IgD-negative memory B cell (primary cell): ENCODE measurements around the gene SLC38A3. TPM values are rescaled to one million over a fixed set of nuclear protein-coding genes. Genes with fewer than 3 reads are reported as not detected.

ENCODE experiments used
- H3K27ac Mint-ChIP-seq, 3 donors: one replicate each; pipeline ENCODE4 v1.8.0; 2020 to 2022; ENCODE audit warnings: mild to moderate bottlenecking in 3 of 3, mixed read lengths in 3 of 3, moderate library complexity in 1 of 3
- H3K27me3 Mint-ChIP-seq: one replicate; pipeline ENCODE4 v1.8.0; 2021; ENCODE audit warnings: mixed read lengths
- H3K36me3 Mint-ChIP-seq: one replicate; pipeline ENCODE4 v1.8.0; 2020; ENCODE audit warnings: mild to moderate bottlenecking, mixed read lengths
- H3K4me1 Mint-ChIP-seq, 3 donors: one replicate each; pipeline ENCODE4 v1.8.0; 2020 to 2022; ENCODE audit warnings: mixed read lengths in 3 of 3, mild to moderate bottlenecking in 1 of 3
- H3K4me3 Mint-ChIP-seq, 4 donors: one replicate each; pipeline ENCODE4 v1.8.0; 2020 to 2022; ENCODE audit warnings: mild to moderate bottlenecking in 4 of 4, mixed read lengths in 4 of 4, moderate library complexity in 3 of 4
- H3K9me3 Mint-ChIP-seq, 3 donors: one replicate each; pipeline ENCODE4 v1.8.0; 2020 to 2021; ENCODE audit warnings: mixed read lengths in 3 of 3, mild to moderate bottlenecking in 1 of 3
- polyA plus RNA-seq: library from polyadenylated mRNA; unstranded; fragments of 300-500 nt; fragmentation: Illumina TruSeq; gene quantifications from one replicate; pipeline ENCODE4 v1.2.3, GENCODE V29; 2021

Gene SLC38A3
- polyA plus RNA-seq, 1 donor from 2014 or later = not detected

DNA sequence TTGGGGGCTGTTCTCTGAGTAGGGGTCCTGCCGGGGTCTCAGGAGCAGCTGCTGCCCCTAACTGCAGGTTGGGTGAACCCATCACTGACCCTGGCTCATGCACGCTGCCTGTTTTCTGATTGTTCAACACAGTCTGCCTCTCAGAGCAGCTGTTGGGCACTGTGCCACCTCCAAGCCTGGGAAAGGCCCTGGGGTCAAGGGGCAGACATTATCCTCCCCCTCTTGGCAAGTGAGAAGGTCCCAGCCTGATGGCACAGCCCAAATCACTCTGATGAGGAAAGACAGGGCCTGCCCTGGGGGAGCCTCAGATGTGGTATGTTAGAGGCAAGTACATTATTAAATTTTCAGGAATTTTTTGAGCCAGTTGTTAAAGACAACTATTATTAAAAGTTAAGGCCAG lies 27.7 kb upstream of the SLC38A3 start:
- peaks cover 0 to 3% (median 2%) of the 10 kb centered on the region in 3 donors for H3K4me1 Mint-ChIP-seq
- H3K36me3 Mint-ChIP-seq = no peaks in the 10 kb centered on the region
- no peak overlapping the region for H3K27ac Mint-ChIP-seq
- no peak overlapping the region for H3K4me3 Mint-ChIP-seq
- H3K9me3 Mint-ChIP-seq = no peaks in the 10 kb centered on the region
- H3K27me3 Mint-ChIP-seq = no peaks in the 10 kb centered on the region

DNA sequence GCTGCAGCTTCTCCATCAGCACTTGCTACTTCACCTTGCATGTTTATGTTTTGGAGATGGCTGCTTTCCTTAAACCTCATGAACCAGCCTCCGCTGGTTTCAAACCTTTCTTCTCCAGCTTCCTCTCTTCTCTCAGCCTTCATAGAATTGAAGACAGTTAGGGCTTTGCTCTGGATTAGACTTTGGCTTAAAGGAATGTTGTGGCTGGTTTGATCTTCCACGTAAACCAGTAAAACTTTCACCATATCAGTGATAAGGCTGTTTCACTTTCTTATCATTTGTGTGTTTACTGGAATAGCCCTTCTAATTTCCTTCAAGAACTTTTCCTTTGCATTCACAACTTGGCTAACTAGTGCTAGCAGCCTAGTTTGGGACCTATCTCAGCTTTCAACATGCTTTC lies 25.4 kb upstream of the SLC38A3 start:
- no peaks in the 10 kb centered on the region for H3K9me3 Mint-ChIP-seq
- H3K4me3 Mint-ChIP-seq = no peak overlapping the region
- peaks cover 0 to 2% (median 0%) of the 10 kb centered on the region in 3 donors for H3K4me1 Mint-ChIP-seq
- H3K27me3 Mint-ChIP-seq = no peaks in the 10 kb centered on the region
- no peak overlapping the region for H3K27ac Mint-ChIP-seq
- H3K36me3 Mint-ChIP-seq = no peaks in the 10 kb centered on the region

GRCh38 chr3:50181985-50182384 lies 23.1 kb upstream of the SLC38A3 start:
- no peak overlapping the region for H3K4me3 Mint-ChIP-seq
- H3K4me1 Mint-ChIP-seq = peaks cover 0 to 2% (median 0%) of the 10 kb centered on the region in 3 donors
- H3K27ac Mint-ChIP-seq = no peak overlapping the region
- H3K27me3 Mint-ChIP-seq = no peaks in the 10 kb centered on the region
- H3K9me3 Mint-ChIP-seq = no peaks in the 10 kb centered on the region
- no peaks in the 10 kb centered on the region for H3K36me3 Mint-ChIP-seq

DNA sequence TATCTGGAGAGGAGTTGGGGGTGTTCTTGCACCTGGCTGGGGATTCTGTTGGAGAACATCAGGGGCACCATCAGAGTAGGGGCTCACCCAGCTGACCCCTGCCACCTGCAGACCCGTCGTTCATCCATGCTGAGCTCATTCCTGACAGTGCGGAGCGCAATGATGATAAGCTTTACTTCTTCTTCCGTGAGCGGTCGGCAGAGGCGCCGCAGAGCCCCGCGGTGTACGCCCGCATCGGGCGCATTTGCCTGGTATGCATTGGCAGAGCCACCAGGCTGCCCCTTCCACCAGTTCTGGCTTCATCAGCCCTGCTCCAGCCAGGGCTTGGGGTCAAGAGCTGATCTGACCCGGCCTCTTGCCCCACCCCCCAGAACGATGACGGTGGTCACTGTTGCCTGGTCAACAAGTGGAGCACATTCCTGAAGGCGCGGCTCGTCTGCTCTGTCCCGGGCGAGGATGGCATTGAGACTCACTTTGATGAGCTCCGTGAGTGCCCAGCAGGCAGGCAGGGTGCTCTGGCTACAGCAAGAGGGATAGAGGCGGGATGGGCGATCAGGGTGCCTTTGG lies 22.5 kb upstream of the SLC38A3 start:
- Mint-ChIP-seq H3K4me1 (peaks cover 0 to 2% (median 0%) of the 10 kb centered on the region in 3 donors), H3K9me3 (no peaks in the 10 kb centered on the region), H3K27ac (no peak overlapping the region), H3K4me3 (no peak overlapping the region), H3K36me3 (no peaks in the 10 kb centered on the region), H3K27me3 (no peaks in the 10 kb centered on the region)

DNA sequence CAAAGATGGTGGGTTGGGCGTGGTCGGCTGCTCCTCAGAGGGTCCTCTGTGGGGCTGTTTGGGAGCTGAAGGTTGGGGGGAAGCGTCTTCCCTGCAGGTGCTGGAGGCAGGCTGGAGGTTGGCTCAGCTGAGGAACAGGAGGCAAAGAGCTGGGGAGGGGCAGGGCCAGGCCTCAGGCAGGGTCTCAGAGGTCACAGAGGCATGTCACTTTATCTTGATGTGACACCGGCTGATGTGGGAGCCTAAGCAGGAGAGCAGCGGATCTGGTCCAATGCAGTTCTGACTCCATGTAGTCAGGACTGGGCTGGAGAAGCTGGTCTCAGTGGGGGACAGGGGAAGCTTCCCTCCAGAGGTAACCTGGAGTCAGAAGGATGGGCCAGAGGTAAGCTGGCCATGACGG lies 21.3 kb upstream of the SLC38A3 start:
- H3K4me3 Mint-ChIP-seq = no peak overlapping the region
- no peak overlapping the region for H3K27ac Mint-ChIP-seq
- H3K9me3 Mint-ChIP-seq = no peaks in the 10 kb centered on the region
- H3K4me1 Mint-ChIP-seq = peaks cover 0 to 2% (median 0%) of the 10 kb centered on the region in 3 donors
- no peaks in the 10 kb centered on the region for H3K36me3 Mint-ChIP-seq
- no peaks in the 10 kb centered on the region for H3K27me3 Mint-ChIP-seq

GRCh38 chr3:50184242-50184978 lies 20.7 kb upstream of the SLC38A3 start:
- Mint-ChIP-seq H3K36me3 (no peaks in the 10 kb centered on the region), H3K4me1 (peaks cover 0 to 2% (median 0%) of the 10 kb centered on the region in 3 donors), H3K27ac (no peak overlapping the region), H3K4me3 (no peak overlapping the region), H3K27me3 (no peaks in the 10 kb centered on the region), H3K9me3 (no peaks in the 10 kb centered on the region)

DNA sequence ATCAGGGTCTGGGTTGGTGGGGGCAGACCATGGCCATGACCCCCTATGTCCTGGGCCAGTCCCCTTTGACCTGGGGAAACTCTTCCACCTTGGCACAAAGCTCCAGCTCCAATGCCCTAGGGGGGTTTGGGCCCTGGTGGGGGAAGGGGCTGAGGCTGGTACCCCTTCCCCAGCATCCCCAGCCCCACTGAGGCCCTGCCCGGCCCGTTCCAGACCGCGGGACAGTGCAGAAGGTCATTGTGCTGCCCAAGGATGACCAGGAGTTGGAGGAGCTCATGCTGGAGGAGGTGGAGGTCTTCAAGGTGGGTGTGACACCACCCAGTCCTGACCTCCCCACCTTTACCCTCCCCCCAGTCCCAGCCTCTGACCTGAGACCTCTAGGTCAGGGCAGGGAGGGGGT lies 19.8 kb upstream of the SLC38A3 start:
- H3K9me3 Mint-ChIP-seq = no peaks in the 10 kb centered on the region
- no peaks in the 10 kb centered on the region for H3K36me3 Mint-ChIP-seq
- H3K4me3 Mint-ChIP-seq = no peak overlapping the region
- no peak overlapping the region for H3K27ac Mint-ChIP-seq
- no peaks in the 10 kb centered on the region for H3K27me3 Mint-ChIP-seq
- no peaks in the 10 kb centered on the region for H3K4me1 Mint-ChIP-seq

- Mint-ChIP-seq H3K36me3 (no peaks in the 10 kb centered on the region), H3K4me1 (no peaks in the 10 kb centered on the region), H3K27ac (no peak overlapping the region), H3K9me3 (no peaks in the 10 kb centered on the region), H3K27me3 (no peaks in the 10 kb centered on the region), H3K4me3 (no peak overlapping the region)
These were observed 19.0 kb upstream of the SLC38A3 start for GRCh38 chr3:50186096-50186495.

GRCh38 chr3:50187750-50188149 lies 17.3 kb upstream of the SLC38A3 start:
- no peaks in the 10 kb centered on the region for H3K9me3 Mint-ChIP-seq
- H3K27ac Mint-ChIP-seq = peak overlapping the region in 1 of 3 donors; percentile 57
- no peak overlapping the region for H3K4me3 Mint-ChIP-seq
- peaks cover 0 to 3% (median 3%) of the 10 kb centered on the region in 3 donors for H3K4me1 Mint-ChIP-seq
- H3K27me3 Mint-ChIP-seq = peaks cover 2% of the 10 kb centered on the region
- no peaks in the 10 kb centered on the region for H3K36me3 Mint-ChIP-seq

DNA sequence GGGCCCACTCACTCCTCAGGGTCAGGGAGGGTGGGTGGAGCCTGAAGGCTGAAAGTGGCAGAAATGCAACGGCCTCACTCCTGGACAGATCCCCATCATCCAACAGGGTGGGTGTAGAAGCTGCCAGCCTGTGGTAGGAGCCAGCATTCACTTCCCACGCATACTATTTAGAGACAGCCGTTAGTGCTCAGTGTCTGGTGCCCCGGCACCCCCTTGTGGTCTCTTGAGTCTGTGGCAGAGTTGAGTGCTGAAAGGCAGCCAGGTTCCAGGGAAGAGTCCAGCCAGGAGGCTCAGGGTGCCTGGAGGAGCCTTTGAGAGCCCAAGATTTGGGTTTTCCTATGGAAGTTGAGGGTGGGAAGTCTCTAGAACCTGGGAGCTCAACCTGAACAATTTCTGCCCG lies 15.8 kb upstream of the SLC38A3 start:
- no peaks in the 10 kb centered on the region for H3K9me3 Mint-ChIP-seq
- H3K27me3 Mint-ChIP-seq = peaks cover 4% of the 10 kb centered on the region
- H3K36me3 Mint-ChIP-seq = no peaks in the 10 kb centered on the region
- H3K27ac Mint-ChIP-seq = peak overlapping the region in 1 of 3 donors; percentile 67
- no peak overlapping the region for H3K4me3 Mint-ChIP-seq
- H3K4me1 Mint-ChIP-seq = peaks cover 2 to 6% (median 3%) of the 10 kb centered on the region in 3 donors

GRCh38 chr3:50189989-50190388 lies 15.1 kb upstream of the SLC38A3 start:
- Mint-ChIP-seq H3K36me3 (no peaks in the 10 kb centered on the region), H3K9me3 (no peaks in the 10 kb centered on the region), H3K4me3 (no peak overlapping the region), H3K27ac (peak overlapping the region in 1 of 3 donors; percentile 11), H3K4me1 (peaks cover 3 to 10% (median 9%) of the 10 kb centered on the region in 3 donors), H3K27me3 (peaks cover 6% of the 10 kb centered on the region)

- H3K4me3 Mint-ChIP-seq = no peak within 1 kb of the TSS
- peak within 1 kb of the TSS in 2 of 3 donors; percentile 59 to 78 for H3K27ac Mint-ChIP-seq
- H3K27me3 Mint-ChIP-seq = peaks cover 8% of the 10 kb centered on the region
- peaks cover 3 to 10% (median 9%) of the 10 kb centered on the region in 3 donors for H3K4me1 Mint-ChIP-seq
- no peaks in the 10 kb centered on the region for H3K9me3 Mint-ChIP-seq
- no peaks in the 10 kb centered on the region for H3K36me3 Mint-ChIP-seq
These were observed 14.0 kb upstream of the SLC38A3 start, which contains the start of gene GNAT1 for GRCh38 chr3:50190936-50191660. Gene GNAT1 (plus strand): TSS chr3:50191610. CDS start chr3:50191726, 116 bp downstream.

DNA sequence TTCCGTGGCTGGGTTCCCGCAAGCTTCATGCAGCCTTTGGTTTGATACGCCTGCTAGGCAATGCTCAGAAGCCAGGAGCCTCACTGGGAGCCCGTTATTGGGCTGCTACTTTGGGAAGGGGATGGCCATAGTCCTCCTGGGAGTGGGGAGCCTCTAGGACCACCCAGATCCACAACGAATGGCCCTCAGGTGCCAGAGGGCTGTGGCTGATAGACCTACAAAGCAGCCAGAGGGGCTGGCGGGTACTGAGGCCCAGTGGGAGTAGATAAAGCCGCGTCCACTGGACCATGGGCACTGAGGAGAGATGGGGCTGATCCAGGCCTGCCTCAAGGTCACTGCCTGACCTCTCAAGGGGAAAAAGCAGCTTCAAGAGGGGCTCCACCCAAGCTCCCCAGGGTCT lies 12.9 kb upstream of the SLC38A3 start:
- H3K27me3 Mint-ChIP-seq = peaks cover 12% of the 10 kb centered on the region
- H3K4me3 Mint-ChIP-seq = no peak overlapping the region
- H3K27ac Mint-ChIP-seq = peak overlapping the region in 2 of 3 donors; percentile 59 to 78
- H3K9me3 Mint-ChIP-seq = no peaks in the 10 kb centered on the region
- peaks cover 3 to 10% (median 9%) of the 10 kb centered on the region in 3 donors for H3K4me1 Mint-ChIP-seq
- no peaks in the 10 kb centered on the region for H3K36me3 Mint-ChIP-seq

DNA sequence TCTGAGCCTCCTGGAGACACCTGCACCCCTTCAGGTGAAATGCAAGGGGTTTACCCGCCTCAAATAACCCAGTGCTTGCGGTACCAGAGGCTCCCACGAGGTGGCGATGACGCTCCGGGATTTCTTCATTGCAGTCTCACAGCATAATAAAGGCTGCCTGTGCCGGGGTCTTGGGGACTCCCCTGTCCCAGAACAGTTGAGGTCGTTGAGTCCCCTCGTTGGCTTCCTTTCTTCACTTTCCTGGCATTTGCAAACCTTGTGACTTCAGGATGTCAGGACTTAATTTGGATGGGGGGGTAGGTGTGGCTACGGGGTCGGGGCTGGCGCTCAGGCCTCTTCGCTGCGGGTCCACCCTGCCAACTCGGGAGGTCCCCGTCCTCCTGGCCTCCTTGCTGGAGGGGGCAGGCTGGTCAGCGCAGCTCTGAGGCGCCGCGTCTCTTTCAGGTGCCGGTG lies 12.4 kb upstream of the SLC38A3 start:
- Mint-ChIP-seq H3K9me3 (no peaks in the 10 kb centered on the region), H3K36me3 (no peaks in the 10 kb centered on the region), H3K4me3 (peak overlapping the region in 1 of 4 donors; percentile 43), H3K27ac (peak overlapping the region; percentile 59 to 78 (median 67)), H3K27me3 (peaks cover 14% of the 10 kb centered on the region), H3K4me1 (peaks cover 3 to 10% (median 10%) of the 10 kb centered on the region in 3 donors)

- H3K27ac Mint-ChIP-seq = peak overlapping the region in 1 of 3 donors; percentile 59
- no peak overlapping the region for H3K4me3 Mint-ChIP-seq
- H3K4me1 Mint-ChIP-seq = peaks cover 3 to 10% (median 10%) of the 10 kb centered on the region in 3 donors
- no peaks in the 10 kb centered on the region for H3K36me3 Mint-ChIP-seq
- peaks cover 14% of the 10 kb centered on the region for H3K27me3 Mint-ChIP-seq
- H3K9me3 Mint-ChIP-seq = no peaks in the 10 kb centered on the region
These were observed 11.8 kb upstream of the SLC38A3 start for GRCh38 chr3:50193286-50193685.
